GM19467 (cell line): Measurements from ENCODE around the gene ZNF492.
"Not testable (repeated sequence)": the region's sequence is repeated elsewhere in the genome, so short reads cannot be mapped to it uniquely, and the experiment has no call there.

Source experiments
- ATAC-seq: cut with Tn5 transposase; IDR thresholded peaks from one replicate; pipeline ENCODE4 v1.9.1; 2021; ENCODE audit warnings: mild to moderate bottlenecking, moderate library complexity; ENCODE audit not compliant: unreplicated experiment

Gene ZNF492

GRCh38 chr19:22617181-22617580 is 16.9 kb upstream of the ZNF492 start:
- ATAC-seq = not testable (repeated sequence)

- no peak for ATAC-seq
Measured at GRCh38 chr19:22617614-22618320, 16.4 kb upstream of the ZNF492 start.

- no peak for ATAC-seq
Measured at GRCh38 chr19:22619371-22619770, 14.8 kb upstream of the ZNF492 start.

GRCh38 chr19:22619932-22620331 is 14.2 kb upstream of the ZNF492 start:
- no peak for ATAC-seq

- ATAC-seq = no peak
Measured at GRCh38 chr19:22620401-22620800, 13.7 kb upstream of the ZNF492 start.

GRCh38 chr19:22620912-22621311 is 13.2 kb upstream of the ZNF492 start:
- no peak for ATAC-seq

GRCh38 chr19:22622020-22622419 is 12.1 kb upstream of the ZNF492 start:
- no peak for ATAC-seq

- ATAC-seq = no peak
Measured at GRCh38 chr19:22622901-22623840, 11.0 kb upstream of the ZNF492 start.

- no peak for ATAC-seq
Measured at GRCh38 chr19:22623841-22624221, 10.3 kb upstream of the ZNF492 start.

- no peak for ATAC-seq
Measured at GRCh38 chr19:22625266-22626035, 8.7 kb upstream of the ZNF492 start.

GRCh38 chr19:22627526-22627925 is 6.6 kb upstream of the ZNF492 start:
- ATAC-seq = no peak

- no peak for ATAC-seq
Measured at GRCh38 chr19:22628401-22628800, 5.7 kb upstream of the ZNF492 start.

GRCh38 chr19:22634450-22634827 is 315 bp downstream of the ZNF492 start:
- no peak for ATAC-seq

GRCh38 chr19:22685493-22685892 is 51.4 kb downstream of the ZNF492 start:
- ATAC-seq = not testable (repeated sequence)

GRCh38 chr19:22702661-22703060 is 68.5 kb downstream of the ZNF492 start:
- not testable (repeated sequence) for ATAC-seq

GRCh38 chr19:22703096-22703495 is 69.0 kb downstream of the ZNF492 start:
- ATAC-seq = not testable (repeated sequence)

GRCh38 chr19:22708983-22709382 is 74.9 kb downstream of the ZNF492 start:
- no peak for ATAC-seq
